K562 (cell line): ENCODE measurements around the gene C1QTNF8. TPM values are rescaled to one million over a fixed set of nuclear protein-coding genes. Genes with fewer than 3 reads are reported as not detected.

Experiments used
- ATAC-seq: fragments of 200-7000 bp; cut with Tn5 transposase; 3 replicates; pipeline ENCODE4 v1.9.1; 2020; ENCODE audit warnings: moderate library complexity
- BruUV-seq: library from RNA; stranded (reverse); fragments of 400-500 nt; replicated peaks from 2 replicates; lab custom pipeline; 2021; lab: Mats Ljungman, UMichigan
- CTCF ChIA-PET: fragments of 300-600 bp; formaldehyde crosslinking; extraction: SDS; loops from one replicate; lab custom pipeline; 2021; ENCODE audit warnings: low intra/inter-chr PET ratio; lab: Yijun Ruan, JAX
- POLR2A ChIA-PET: fragments of 300-600, 350-650 bp; sonication (Branson Sonifier 250); formaldehyde crosslinking; extraction: SDS; loops from one replicate; lab custom pipeline; 2021; ENCODE audit warnings: antibody characterized with exemption, inconsistent platforms; lab: Yijun Ruan, JAX
- DNase-seq, 4 experiments: peaks; one replicate each; pipeline versions ENCODE4 v3.0.0 to v3.0.0-alpha.2; 2011 to 2018; ENCODE audit warnings: low spot score in 3 of 4, mixed read lengths in 3 of 4; ENCODE audit errors: extremely low read depth in 1 of 4
- FAIRE-seq: peaks from 2 replicates; lab custom pipeline; 2011; peaks lifted over from hg19 to GRCh38; lab: Jason Lieb, UNC
- H2AFZ ChIP-seq: 2 replicates; pipeline ENCODE4 v1.6.0; 2011; ENCODE audit warnings: low read depth, low read length, control low read depth, inconsistent platforms
- H3K27ac ChIP-seq: fragments of 200-600 bp; 3 replicates; pipeline ENCODE4 v1.8.0; 2011; ENCODE audit warnings: low read depth, mild to moderate bottlenecking, control low read depth, inconsistent platforms, low read length, moderate library complexity, mixed read lengths; ENCODE audit errors: extremely low read depth
- H3K27me3 ChIP-seq, 2 experiments: fragments of 300-600 bp in 1 of 2; 2 replicates in 1 of 2; 3 replicates in 1 of 2; pipeline versions ENCODE4 v1.6.0 to v1.8.0; 2011; ENCODE audit warnings: inconsistent platforms in 2 of 2, low read length in 2 of 2, mild to moderate bottlenecking in 1 of 2, mixed read lengths in 1 of 2, moderate library complexity in 1 of 2; ENCODE audit not compliant: control insufficient read depth in 2 of 2, insufficient read depth in 2 of 2
- H3K36me3 ChIP-seq: fragments of 300-600 bp; 3 replicates; pipeline ENCODE4 v1.8.0; 2011; ENCODE audit warnings: mild to moderate bottlenecking, low read length, inconsistent platforms; ENCODE audit not compliant: control insufficient read depth, insufficient read depth
- H3K4me1 ChIP-seq, 2 experiments: fragments of 200-600 bp in 1 of 2; replicated peaks in 1 of 2; 2 replicates in 1 of 2; 3 replicates in 1 of 2; pipeline versions ENCODE4 v1.5.1 to v1.8.0; 2011; ENCODE audit warnings: inconsistent platforms in 2 of 2, low read length in 2 of 2, mild to moderate bottlenecking in 1 of 2, mixed read lengths in 1 of 2, moderate library complexity in 1 of 2; ENCODE audit not compliant: control insufficient read depth in 2 of 2, insufficient read depth in 2 of 2
- H3K4me2 ChIP-seq: 2 replicates; pipeline ENCODE4 v1.6.1; 2011; ENCODE audit warnings: low read length, control low read depth, inconsistent platforms, mixed read lengths; ENCODE audit not compliant: insufficient read depth
- H3K4me3 ChIP-seq: fragments of 200-600 bp; sonication (generic), shearing (Covaris generic); 2 replicates; pipeline ENCODE4 v1.5.1; 2016; ENCODE audit warnings: control low read depth, inconsistent platforms
- H3K79me2 ChIP-seq: fragments of 200-600 bp; 3 replicates; pipeline ENCODE4 v1.8.0; 2011; ENCODE audit warnings: low read length, inconsistent platforms; ENCODE audit not compliant: control insufficient read depth, insufficient read depth
- H3K9ac ChIP-seq, 2 experiments: 2 replicates each; pipeline versions ENCODE4 v1.6.0 to v1.6.1; 2011; ENCODE audit warnings: low read depth in 2 of 2, low read length in 2 of 2, control low read depth in 1 of 2, inconsistent platforms in 1 of 2, mild to moderate bottlenecking in 1 of 2, mixed read lengths in 1 of 2; ENCODE audit not compliant: insufficient read depth in 1 of 2
- H3K9me1 ChIP-seq: one replicate; pipeline ENCODE4 v1.6.0; 2011; ENCODE audit warnings: inconsistent platforms, mild to moderate bottlenecking, low read length, moderate library complexity; ENCODE audit not compliant: control insufficient read depth, insufficient read depth
- H3K9me3 ChIP-seq: replicated peaks from 2 replicates; pipeline ENCODE4 v1.5.1; 2011; ENCODE audit warnings: low read depth, low read length, inconsistent platforms; ENCODE audit not compliant: control insufficient read depth, insufficient read depth
- H4K20me1 ChIP-seq: replicated peaks from 2 replicates; pipeline ENCODE4 v1.6.1; 2011; ENCODE audit warnings: low read length, inconsistent platforms, mixed read lengths; ENCODE audit not compliant: control insufficient read depth, insufficient read depth
- PATZ1 ChIP-seq: fragments of 250-450 bp; sonication (Bioruptor Pico); IDR thresholded peaks from 2 replicates; pipeline ENCODE4 v1.5.0; 2020; ENCODE audit warnings: mild to moderate bottlenecking, borderline replicate concordance
- PRMT5 ChIP-seq: sonication (generic); formaldehyde crosslinking; IDR thresholded peaks from 2 replicates; pipeline ENCODE4 v1.5.0; 2020; ENCODE audit warnings: missing genetic modification reagents
- RBFOX2 ChIP-seq: fragments of 200-400 bp; formaldehyde crosslinking; IDR thresholded peaks from 2 replicates; pipeline ENCODE4 v1.6.1; 2017; ENCODE audit warnings: low read depth, mild to moderate bottlenecking, low read length, moderate library complexity
- SMARCA4 ChIP-seq: fragments of 450-650 bp; IDR thresholded peaks from 2 replicates; pipeline ENCODE4 v1.6.1; 2016
- STAT6 ChIP-seq: sonication (generic); formaldehyde crosslinking; IDR thresholded peaks from 2 replicates; pipeline ENCODE4 v1.8.1; 2023; ENCODE audit warnings: mild to moderate bottlenecking, missing genetic modification reagents
- TBP ChIP-seq: optimal IDR thresholded peaks from 2 replicates; pipeline ENCODE3; 2011; ENCODE audit warnings: low read depth, low read length, improper control_type of control experiment
- TEAD1 ChIP-seq, 2 experiments: fragments of 450-650 bp in 1 of 2; sonication (generic) in 1 of 2; formaldehyde crosslinking; IDR thresholded peaks; 2 replicates each; pipeline versions ENCODE4 v1.4.0 to v1.8.0; 2020 to 2022; ENCODE audit warnings: mild to moderate bottlenecking in 2 of 2, missing genetic modification reagents in 1 of 2
- WGBS: fragments of 100-300 bp; shearing (Covaris generic); methylation state at CpG from one replicate; pipeline ENCODE4 v1.1.6; 2016; ENCODE audit warnings: low coverage, mixed read lengths; ENCODE audit not compliant: insufficient coverage; ENCODE audit errors: missing lambda C conversion rate; 5-methylcytosine and 5-hydroxymethylcytosine counted together
- in situ Hi-C: fragments of 300-500 bp; cut with MboI; formaldehyde crosslinking; loops from 4 replicates; pipeline ENCODE4 v1.15.0; 2018; ENCODE audit warnings: inconsistent platforms, mixed read lengths
- intact Hi-C: fragments of 100-400 bp; cut with micrococcal nuclease; formaldehyde crosslinking; loops from 2 replicates; pipeline ENCODE4 v1.14.2; 2022
- polyA plus RNA-seq, 8 experiments: library from polyadenylated mRNA; depleted of rRNA in 4 of 8; stranded (reverse) in 5 of 8; unstranded in 3 of 8; fragments of >200 nt; fragmentation: Nextera tagmentation in 2 of 8; fragmentation: Illumina TruSeq in 1 of 8; extraction: Ambion mirVana in 2 of 8; extraction: Trizol in 1 of 8; gene quantifications; 2 replicates each; pipeline versions ENCODE4 v1.2.1 to v1.2.3, GENCODE V29; 2011 to 2014; ENCODE audit warnings: inconsistent platforms in 1 of 8, missing spikeins in 1 of 8
- total RNA-seq, 7 experiments: library from RNA; depleted of rRNA in 6 of 7; stranded (reverse); fragments of >200 nt in 6 of 7; fragmentation: Illumina TruSeq in 2 of 7; extraction: Trizol in 2 of 7; gene quantifications; 2 replicates each; pipeline versions ENCODE4 v1.2.1 to v1.2.3, GENCODE V29; 2011 to 2021; ENCODE audit warnings: low replicate concordance in 1 of 7
- TF ChIP-seq, protein P1 (sequence below): IDR thresholded peaks from 2 replicates; pipeline ENCODE4 v1.6.1; 2011; ENCODE audit warnings: borderline replicate concordance, low read depth, mild to moderate bottlenecking, moderate library complexity, low read length; ENCODE audit not compliant: insufficient read depth, poor library complexity, severe bottlenecking
- TF ChIP-seq, protein P2 (sequence below): fragments of 250-450 bp; sonication (Bioruptor Pico); IDR thresholded peaks from 2 replicates; pipeline ENCODE4 v1.4.0; 2020; ENCODE audit warnings: mild to moderate bottlenecking, moderate library complexity

Gene C1QTNF8
- total and polyA plus RNA-seq, 9 of the 15 experiments (the other 6 are each of a cell fraction or from before 2014, with no cell fraction given) = not detected

- Histone ChIP-seq H2AFZ (no peak overlapping the region), H3K9me3 (no peaks in the 10 kb centered on the region), H3K27me3 (peaks cover 3 to 35% of the 10 kb centered on the region in 2 experiments; a peak in 4 of 5 replicates), H3K4me1 (peaks cover 0 to 53% of the 10 kb centered on the region in 2 experiments; a peak in 2 of 5 replicates), H3K36me3 (no peaks in the 10 kb centered on the region), H3K9me1 (no peaks in the 10 kb centered on the region), H3K4me3 (no peak overlapping the region), H4K20me1 (peaks cover 12% of the 10 kb centered on the region), H3K4me2 (no peak overlapping the region), H3K9ac (no peak overlapping the region; a peak in 1 of 4 replicates), H3K79me2 (no peaks in the 10 kb centered on the region), H3K27ac (no peak overlapping the region)
- TF ChIP-seq PRMT5 (CRISPR knock-in tag) (no peak), SMARCA4 (no peak), RBFOX2 (no peak), TEAD1 (CRISPR knock-in tag; IDR thresholded peaks at IDR 0.05) (no peak), TBP (no peak), STAT6 (CRISPR knock-in tag) (no peak), PATZ1 (no peak)
- TF ChIP-seq, protein P1, sequence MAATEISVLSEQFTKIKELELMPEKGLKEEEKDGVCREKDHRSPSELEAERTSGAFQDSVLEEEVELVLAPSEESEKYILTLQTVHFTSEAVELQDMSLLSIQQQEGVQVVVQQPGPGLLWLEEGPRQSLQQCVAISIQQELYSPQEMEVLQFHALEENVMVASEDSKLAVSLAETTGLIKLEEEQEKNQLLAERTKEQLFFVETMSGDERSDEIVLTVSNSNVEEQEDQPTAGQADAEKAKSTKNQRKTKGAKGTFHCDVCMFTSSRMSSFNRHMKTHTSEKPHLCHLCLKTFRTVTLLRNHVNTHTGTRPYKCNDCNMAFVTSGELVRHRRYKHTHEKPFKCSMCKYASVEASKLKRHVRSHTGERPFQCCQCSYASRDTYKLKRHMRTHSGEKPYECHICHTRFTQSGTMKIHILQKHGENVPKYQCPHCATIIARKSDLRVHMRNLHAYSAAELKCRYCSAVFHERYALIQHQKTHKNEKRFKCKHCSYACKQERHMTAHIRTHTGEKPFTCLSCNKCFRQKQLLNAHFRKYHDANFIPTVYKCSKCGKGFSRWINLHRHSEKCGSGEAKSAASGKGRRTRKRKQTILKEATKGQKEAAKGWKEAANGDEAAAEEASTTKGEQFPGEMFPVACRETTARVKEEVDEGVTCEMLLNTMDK = no peak
- TF ChIP-seq, protein P2, sequence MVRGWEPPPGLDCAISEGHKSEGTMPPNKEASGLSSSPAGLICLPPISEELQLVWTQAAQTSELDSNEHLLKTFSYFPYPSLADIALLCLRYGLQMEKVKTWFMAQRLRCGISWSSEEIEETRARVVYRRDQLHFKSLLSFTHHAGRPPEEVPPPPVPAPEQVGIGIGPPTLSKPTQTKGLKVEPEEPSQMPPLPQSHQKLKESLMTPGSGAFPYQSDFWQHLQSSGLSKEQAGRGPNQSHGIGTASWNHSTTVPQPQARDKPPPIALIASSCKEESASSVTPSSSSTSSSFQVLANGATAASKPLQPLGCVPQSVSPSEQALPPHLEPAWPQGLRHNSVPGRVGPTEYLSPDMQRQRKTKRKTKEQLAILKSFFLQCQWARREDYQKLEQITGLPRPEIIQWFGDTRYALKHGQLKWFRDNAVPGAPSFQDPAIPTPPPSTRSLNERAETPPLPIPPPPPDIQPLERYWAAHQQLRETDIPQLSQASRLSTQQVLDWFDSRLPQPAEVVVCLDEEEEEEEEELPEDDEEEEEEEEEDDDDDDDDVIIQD = no peak
- ChIA-PET CTCF (no interaction called here), POLR2A (interaction anchor here (0.6 to 1.1 kb wide), 2 partner anchors 8 to 344 kb away, joined by 3 read pairs; no protein-coding TSS in a partner anchor)
- intact Hi-C loops (no loop called here), in situ Hi-C loops (no loop called here)
- no peak for DNase-seq
- WGBS = 31% methylated on average over 31 of the region's 35 CpGs
- FAIRE-seq = no peak
- no peak for ATAC-seq
- no TSS peak for BruUV-seq
Measured at GRCh38 chr16:1131378-1131994, 35.4 kb upstream of the C1QTNF8 start.
